K562 (cell line): ENCODE results near the gene CPSF4. TPM values are rescaled to one million over a fixed set of nuclear protein-coding genes. Genes with fewer than 3 reads are reported as not detected.

Source experiments
- DPF2 ChIP-seq: fragments of 450-650 bp; IDR thresholded peaks from 2 replicates; pipeline ENCODE4 v1.6.1; 2016
- EP300 ChIP-seq: IDR thresholded peaks from 2 replicates; pipeline ENCODE4 v1.6.1; 2012; ENCODE audit warnings: low read length, improper control_type of control experiment
- GTF2F1 ChIP-seq: IDR thresholded peaks from 2 replicates; pipeline ENCODE4 v1.6.1; 2011; ENCODE audit warnings: low read depth, low read length, improper control_type of control experiment
- LCOR ChIP-seq: sonication (generic); formaldehyde crosslinking; IDR thresholded peaks from 2 replicates; pipeline ENCODE4 v1.8.0; 2022; ENCODE audit warnings: mild to moderate bottlenecking, missing genetic modification reagents
- MAFG ChIP-seq: fragments of 450-650 bp; conservative IDR thresholded peaks from 2 replicates; pipeline ENCODE4 v1.6.1; 2016; ENCODE audit warnings: missing genetic modification characterization, missing compliant biosample characterization
- MAFK ChIP-seq: IDR thresholded peaks from 2 replicates; pipeline ENCODE4 v1.6.1; 2011; ENCODE audit warnings: low read length, improper control_type of control experiment
- NCOR1 ChIP-seq: fragments of 450-650 bp; IDR thresholded peaks from 2 replicates; pipeline ENCODE4 v1.6.1; 2016; ENCODE audit warnings: mild to moderate bottlenecking, moderate library complexity
- POLR2B ChIP-seq: fragments of 450-650 bp; IDR thresholded peaks from 2 replicates; pipeline ENCODE4 v1.6.1; 2018; ENCODE audit warnings: low read depth; ENCODE audit not compliant: partially characterized antibody
- SAFB ChIP-seq: fragments of 200-400 bp; formaldehyde crosslinking; IDR thresholded peaks from 2 replicates; pipeline ENCODE4 v1.6.1; 2017; ENCODE audit warnings: low read depth, low read length, borderline replicate concordance
- SAP30 ChIP-seq: fragments of 200-600 bp; sonication (generic); IDR thresholded peaks from 2 replicates; pipeline ENCODE4 v1.6.1; 2012; ENCODE audit warnings: borderline replicate concordance, low read depth, mild to moderate bottlenecking, moderate library complexity, low read length, control low read depth, inconsistent platforms; ENCODE audit not compliant: insufficient read depth, poor library complexity, severe bottlenecking
- SMARCA4 ChIP-seq: fragments of 450-650 bp; IDR thresholded peaks from 2 replicates; pipeline ENCODE4 v1.6.1; 2016
- SNRNP70 ChIP-seq: fragments of 200-400 bp; formaldehyde crosslinking; optimal IDR thresholded peaks from 2 replicates; pipeline ENCODE3; 2017; ENCODE audit warnings: low read depth, low read length
- TEAD4 ChIP-seq, 2 experiments: sonication (generic) in 1 of 2; formaldehyde crosslinking in 1 of 2; IDR thresholded peaks; 2 replicates each; pipeline versions ENCODE4 v1.6.1 to v1.8.0; 2012 to 2022; ENCODE audit warnings: borderline replicate concordance in 1 of 2, inconsistent platforms in 1 of 2, low read length in 1 of 2, mild to moderate bottlenecking in 1 of 2, missing genetic modification reagents in 1 of 2
- ZKSCAN3 ChIP-seq: fragments of 250-450 bp; sonication (Bioruptor Pico); IDR thresholded peaks from 2 replicates; pipeline ENCODE4 v1.4.0; 2020
- ZNF408 ChIP-seq: fragments of 250-450 bp; sonication (Bioruptor Pico); IDR thresholded peaks from 2 replicates; pipeline ENCODE4 v1.4.0; 2020; ENCODE audit warnings: low read depth, mild to moderate bottlenecking, moderate library complexity
- ZNF584 ChIP-seq: fragments of 200-800 bp; sonication (Bioruptor generic); IDR thresholded peaks from 2 replicates; pipeline ENCODE4 v1.6.1; 2016; ENCODE audit warnings: low read depth, mild to moderate bottlenecking, missing genetic modification characterization, missing compliant biosample characterization
- ZNF764 ChIP-seq: fragments of 250-450 bp; sonication (Bioruptor Pico); IDR thresholded peaks from 2 replicates; pipeline ENCODE4 v1.4.0; 2020; ENCODE audit warnings: low read depth, mild to moderate bottlenecking, moderate library complexity
- ZNF785 ChIP-seq: fragments of 250-450 bp; sonication (Bioruptor Pico); IDR thresholded peaks from 2 replicates; pipeline ENCODE4 v1.4.0; 2020; ENCODE audit warnings: mild to moderate bottlenecking
- polyA plus RNA-seq, 8 experiments: library from polyadenylated mRNA; depleted of rRNA in 4 of 8; stranded (reverse) in 5 of 8; unstranded in 3 of 8; fragments of >200 nt; fragmentation: Nextera tagmentation in 2 of 8; fragmentation: Illumina TruSeq in 1 of 8; extraction: Ambion mirVana in 2 of 8; extraction: Trizol in 1 of 8; gene quantifications; 2 replicates each; pipeline versions ENCODE4 v1.2.1 to v1.2.3, GENCODE V29; 2011 to 2014; ENCODE audit warnings: inconsistent platforms in 1 of 8, missing spikeins in 1 of 8
- total RNA-seq, 7 experiments: library from RNA; depleted of rRNA in 6 of 7; stranded (reverse); fragments of >200 nt in 6 of 7; fragmentation: Illumina TruSeq in 2 of 7; extraction: Trizol in 2 of 7; gene quantifications; 2 replicates each; pipeline versions ENCODE4 v1.2.1 to v1.2.3, GENCODE V29; 2011 to 2021; ENCODE audit warnings: low replicate concordance in 1 of 7
- TF ChIP-seq, protein P1 (sequence below): fragments of 450-650 bp; formaldehyde crosslinking; IDR thresholded peaks from 2 replicates; pipeline ENCODE4 v1.4.0; 2020; ENCODE audit warnings: mild to moderate bottlenecking, mixed read lengths
- TF ChIP-seq, protein P2 (sequence below): fragments of 250-450 bp; sonication (Bioruptor Pico); IDR thresholded peaks from 2 replicates; pipeline ENCODE4 v1.4.0; 2020; ENCODE audit warnings: mild to moderate bottlenecking, moderate library complexity, borderline replicate concordance
- TF ChIP-seq, protein P3 (sequence below): fragments of 250-450 bp; sonication (Bioruptor Pico); IDR thresholded peaks from 2 replicates; pipeline ENCODE4 v1.5.0; 2020; ENCODE audit warnings: mild to moderate bottlenecking
- TF ChIP-seq, protein P4 (sequence below): fragments of 450-650 bp; IDR thresholded peaks from 2 replicates; pipeline ENCODE4 v1.6.1; 2017; ENCODE audit warnings: antibody characterized with exemption

The CPSF4 gene
- total and polyA plus RNA-seq, 9 of the 15 experiments (the other 6 are each of a cell fraction or from before 2014, with no cell fraction given): 16.9 to 118 (median 71.7) TPM

DNA sequence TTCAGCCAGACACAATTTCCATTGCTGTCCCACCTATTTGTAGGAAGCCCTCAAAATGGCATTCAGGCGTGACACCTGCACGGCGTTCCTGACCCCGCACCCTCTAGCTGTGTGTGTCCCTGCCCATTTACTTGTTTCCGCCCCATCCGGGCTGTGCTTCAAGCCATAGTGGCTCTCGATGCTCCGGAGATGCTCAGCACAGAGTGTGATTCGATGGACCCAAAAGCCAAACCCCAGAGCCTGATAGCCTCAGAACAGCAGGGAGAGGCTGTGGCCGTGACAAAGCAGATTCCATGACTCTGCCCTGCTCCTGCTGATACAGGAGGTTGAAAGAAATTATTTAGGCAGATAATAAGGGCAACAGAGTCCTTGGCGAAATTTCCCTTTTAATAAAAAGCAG lies 16.6 kb upstream of the CPSF4 start (continued):
- TF ChIP-seq SNRNP70 (no peak), MAFK (peak; percentile 64), MAFG (tag) (peak; percentile 84), DPF2 (peak; percentile 39; the same call in 1 of the 2 replicates), GTF2F1 (no peak), ZKSCAN3 (CRISPR knock-in tag) (no peak), SMARCA4 (peak; percentile 40; the same call in 1 of the 2 replicates), ZNF764 (no peak), ZNF785 (CRISPR knock-in tag) (no peak), LCOR (CRISPR knock-in tag) (peak; percentile 75; the same call in 1 of the 2 replicates), EP300 (no peak), TEAD4 (IDR thresholded peaks at IDR 0.05; ENCODE audit: low read length) (peak; percentile 38; the same call in 1 of the 2 replicates), TEAD4 (CRISPR knock-in tag; IDR thresholded peaks at IDR 0.05; ENCODE audit: borderline replicate concordance) (no peak), SAP30 (no peak), ZNF584 (CRISPR knock-in tag) (no peak), POLR2B (no peak), NCOR1 (no peak), ZNF408 (CRISPR knock-in tag) (no peak), SAFB (no peak)
- TF ChIP-seq, protein P1, sequence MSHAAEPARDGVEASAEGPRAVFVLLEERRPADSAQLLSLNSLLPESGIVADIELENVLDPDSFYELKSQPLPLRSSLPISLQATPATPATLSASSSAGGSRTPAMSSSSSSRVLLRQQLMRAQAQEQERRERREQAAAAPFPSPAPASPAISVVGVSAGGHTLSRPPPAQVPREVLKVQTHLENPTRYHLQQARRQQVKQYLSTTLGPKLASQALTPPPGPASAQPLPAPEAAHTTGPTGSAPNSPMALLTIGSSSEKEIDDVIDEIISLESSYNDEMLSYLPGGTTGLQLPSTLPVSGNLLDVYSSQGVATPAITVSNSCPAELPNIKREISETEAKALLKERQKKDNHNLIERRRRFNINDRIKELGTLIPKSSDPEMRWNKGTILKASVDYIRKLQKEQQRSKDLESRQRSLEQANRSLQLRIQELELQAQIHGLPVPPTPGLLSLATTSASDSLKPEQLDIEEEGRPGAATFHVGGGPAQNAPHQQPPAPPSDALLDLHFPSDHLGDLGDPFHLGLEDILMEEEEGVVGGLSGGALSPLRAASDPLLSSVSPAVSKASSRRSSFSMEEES (CRISPR knock-in tag): no peak
- TF ChIP-seq, protein P2, sequence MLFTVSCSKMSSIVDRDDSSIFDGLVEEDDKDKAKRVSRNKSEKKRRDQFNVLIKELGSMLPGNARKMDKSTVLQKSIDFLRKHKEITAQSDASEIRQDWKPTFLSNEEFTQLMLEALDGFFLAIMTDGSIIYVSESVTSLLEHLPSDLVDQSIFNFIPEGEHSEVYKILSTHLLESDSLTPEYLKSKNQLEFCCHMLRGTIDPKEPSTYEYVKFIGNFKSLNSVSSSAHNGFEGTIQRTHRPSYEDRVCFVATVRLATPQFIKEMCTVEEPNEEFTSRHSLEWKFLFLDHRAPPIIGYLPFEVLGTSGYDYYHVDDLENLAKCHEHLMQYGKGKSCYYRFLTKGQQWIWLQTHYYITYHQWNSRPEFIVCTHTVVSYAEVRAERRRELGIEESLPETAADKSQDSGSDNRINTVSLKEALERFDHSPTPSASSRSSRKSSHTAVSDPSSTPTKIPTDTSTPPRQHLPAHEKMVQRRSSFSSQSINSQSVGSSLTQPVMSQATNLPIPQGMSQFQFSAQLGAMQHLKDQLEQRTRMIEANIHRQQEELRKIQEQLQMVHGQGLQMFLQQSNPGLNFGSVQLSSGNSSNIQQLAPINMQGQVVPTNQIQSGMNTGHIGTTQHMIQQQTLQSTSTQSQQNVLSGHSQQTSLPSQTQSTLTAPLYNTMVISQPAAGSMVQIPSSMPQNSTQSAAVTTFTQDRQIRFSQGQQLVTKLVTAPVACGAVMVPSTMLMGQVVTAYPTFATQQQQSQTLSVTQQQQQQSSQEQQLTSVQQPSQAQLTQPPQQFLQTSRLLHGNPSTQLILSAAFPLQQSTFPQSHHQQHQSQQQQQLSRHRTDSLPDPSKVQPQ (CRISPR knock-in tag): no peak
- TF ChIP-seq, protein P3, sequence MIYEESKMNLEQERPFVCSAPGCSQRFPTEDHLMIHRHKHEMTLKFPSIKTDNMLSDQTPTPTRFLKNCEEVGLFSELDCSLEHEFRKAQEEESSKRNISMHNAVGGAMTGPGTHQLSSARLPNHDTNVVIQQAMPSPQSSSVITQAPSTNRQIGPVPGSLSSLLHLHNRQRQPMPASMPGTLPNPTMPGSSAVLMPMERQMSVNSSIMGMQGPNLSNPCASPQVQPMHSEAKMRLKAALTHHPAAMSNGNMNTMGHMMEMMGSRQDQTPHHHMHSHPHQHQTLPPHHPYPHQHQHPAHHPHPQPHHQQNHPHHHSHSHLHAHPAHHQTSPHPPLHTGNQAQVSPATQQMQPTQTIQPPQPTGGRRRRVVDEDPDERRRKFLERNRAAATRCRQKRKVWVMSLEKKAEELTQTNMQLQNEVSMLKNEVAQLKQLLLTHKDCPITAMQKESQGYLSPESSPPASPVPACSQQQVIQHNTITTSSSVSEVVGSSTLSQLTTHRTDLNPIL (CRISPR knock-in tag): no peak
- TF ChIP-seq, protein P4, sequence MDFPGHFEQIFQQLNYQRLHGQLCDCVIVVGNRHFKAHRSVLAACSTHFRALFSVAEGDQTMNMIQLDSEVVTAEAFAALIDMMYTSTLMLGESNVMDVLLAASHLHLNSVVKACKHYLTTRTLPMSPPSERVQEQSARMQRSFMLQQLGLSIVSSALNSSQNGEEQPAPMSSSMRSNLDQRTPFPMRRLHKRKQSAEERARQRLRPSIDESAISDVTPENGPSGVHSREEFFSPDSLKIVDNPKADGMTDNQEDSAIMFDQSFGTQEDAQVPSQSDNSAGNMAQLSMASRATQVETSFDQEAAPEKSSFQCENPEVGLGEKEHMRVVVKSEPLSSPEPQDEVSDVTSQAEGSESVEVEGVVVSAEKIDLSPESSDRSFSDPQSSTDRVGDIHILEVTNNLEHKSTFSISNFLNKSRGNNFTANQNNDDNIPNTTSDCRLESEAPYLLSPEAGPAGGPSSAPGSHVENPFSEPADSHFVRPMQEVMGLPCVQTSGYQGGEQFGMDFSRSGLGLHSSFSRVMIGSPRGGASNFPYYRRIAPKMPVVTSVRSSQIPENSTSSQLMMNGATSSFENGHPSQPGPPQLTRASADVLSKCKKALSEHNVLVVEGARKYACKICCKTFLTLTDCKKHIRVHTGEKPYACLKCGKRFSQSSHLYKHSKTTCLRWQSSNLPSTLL: no peak
